Endothelial cell (in vitro differentiated cells): ENCODE data around the gene TSPAN8. TPM values are rescaled to one million over a fixed set of nuclear protein-coding genes. Genes with fewer than 3 reads are reported as not detected.

ENCODE experiments used
- DNase-seq: peaks from one replicate; pipeline ENCODE4 v3.0.0; 2021; ENCODE audit warnings: low spot score
- H3K27ac Mint-ChIP-seq: one replicate; pipeline ENCODE4 v1.8.0; 2021; ENCODE audit warnings: mixed read lengths, inconsistent platforms; ENCODE audit not compliant: unreplicated experiment
- H3K27me3 Mint-ChIP-seq: one replicate; pipeline ENCODE4 v1.8.0; 2021; ENCODE audit warnings: mild to moderate bottlenecking, moderate library complexity, mixed read lengths, inconsistent platforms; ENCODE audit not compliant: unreplicated experiment
- H3K36me3 Mint-ChIP-seq: one replicate; pipeline ENCODE4 v1.8.0; 2021; ENCODE audit warnings: mild to moderate bottlenecking, low read depth, mixed read lengths, inconsistent platforms; ENCODE audit not compliant: unreplicated experiment
- H3K4me1 Mint-ChIP-seq: one replicate; pipeline ENCODE4 v1.8.0; 2021; ENCODE audit warnings: mild to moderate bottlenecking, mixed read lengths, inconsistent platforms; ENCODE audit not compliant: unreplicated experiment
- H3K4me3 Mint-ChIP-seq: one replicate; pipeline ENCODE4 v1.8.0; 2021; ENCODE audit warnings: mild to moderate bottlenecking, mixed read lengths, inconsistent platforms; ENCODE audit not compliant: unreplicated experiment
- H3K9me3 Mint-ChIP-seq: one replicate; pipeline ENCODE4 v1.8.0; 2021; ENCODE audit warnings: mixed read lengths, inconsistent platforms; ENCODE audit not compliant: unreplicated experiment
- CTCF ChIP-seq: fragments of 200-600 bp; sonication (generic); IDR thresholded peaks from one replicate; pipeline ENCODE4 v1.5.0; 2021; ENCODE audit warnings: antibody characterized with exemption; ENCODE audit not compliant: unreplicated experiment
- total RNA-seq: library from RNA; stranded (reverse); fragmentation: NEBNext Ultra II Directional; extraction: Animal tissue kit (Norgen Biotek cat#: 25700); gene quantifications from one replicate; pipeline ENCODE4 v1.2.1, GENCODE V29; 2021; ENCODE audit not compliant: unreplicated experiment

TSPAN8 gene
- total RNA-seq, 1 donor from 2014 or later: not detected

DNA sequence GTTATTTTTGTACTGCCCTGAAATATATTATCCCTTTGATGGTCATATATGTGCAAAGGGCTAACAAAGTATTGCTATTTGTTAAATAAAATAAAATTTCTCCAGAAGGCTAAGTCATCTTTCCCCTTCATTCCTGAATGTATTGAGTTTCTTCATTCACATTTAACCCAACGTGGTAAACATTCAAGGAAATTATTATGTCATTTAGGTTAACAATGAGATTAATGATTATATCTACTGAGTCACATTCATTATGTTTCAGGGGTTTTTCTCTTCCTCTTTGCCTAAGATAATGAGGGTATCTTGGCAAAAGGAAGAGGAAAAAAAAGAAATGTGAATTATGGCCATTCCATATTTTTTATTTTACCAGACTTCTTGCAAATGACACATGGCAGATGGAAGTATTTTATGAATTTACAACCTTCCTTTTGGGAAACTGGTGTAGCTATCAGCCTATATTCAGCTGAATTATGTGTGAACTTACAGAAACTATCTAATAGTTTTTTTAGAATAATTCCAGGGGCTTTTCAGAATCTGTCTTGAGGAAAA, 27.2 kb downstream of the TSPAN8 start:
- Mint-ChIP-seq H3K27me3 (peaks cover 5% of the 10 kb centered on the region), H3K4me3 (no peak overlapping the region), H3K9me3 (no peaks in the 10 kb centered on the region), H3K27ac (no peak overlapping the region), H3K36me3 (no peaks in the 10 kb centered on the region), H3K4me1 (peaks cover 4% of the 10 kb centered on the region)
- no peak for TF ChIP-seq CTCF
- no peak for DNase-seq

- DNase-seq: no peak
- no peak overlapping the region for H3K4me3 Mint-ChIP-seq
- no peak overlapping the region for H3K27ac Mint-ChIP-seq
- TF ChIP-seq CTCF: no peak
- H3K4me1 Mint-ChIP-seq: no peaks in the 10 kb centered on the region
- H3K27me3 Mint-ChIP-seq: peaks cover 5% of the 10 kb centered on the region
- no peaks in the 10 kb centered on the region for H3K9me3 Mint-ChIP-seq
- H3K36me3 Mint-ChIP-seq: no peaks in the 10 kb centered on the region
These were observed 28.4 kb downstream of the TSPAN8 start for GRCh38 chr12:71129364-71129763.

DNA sequence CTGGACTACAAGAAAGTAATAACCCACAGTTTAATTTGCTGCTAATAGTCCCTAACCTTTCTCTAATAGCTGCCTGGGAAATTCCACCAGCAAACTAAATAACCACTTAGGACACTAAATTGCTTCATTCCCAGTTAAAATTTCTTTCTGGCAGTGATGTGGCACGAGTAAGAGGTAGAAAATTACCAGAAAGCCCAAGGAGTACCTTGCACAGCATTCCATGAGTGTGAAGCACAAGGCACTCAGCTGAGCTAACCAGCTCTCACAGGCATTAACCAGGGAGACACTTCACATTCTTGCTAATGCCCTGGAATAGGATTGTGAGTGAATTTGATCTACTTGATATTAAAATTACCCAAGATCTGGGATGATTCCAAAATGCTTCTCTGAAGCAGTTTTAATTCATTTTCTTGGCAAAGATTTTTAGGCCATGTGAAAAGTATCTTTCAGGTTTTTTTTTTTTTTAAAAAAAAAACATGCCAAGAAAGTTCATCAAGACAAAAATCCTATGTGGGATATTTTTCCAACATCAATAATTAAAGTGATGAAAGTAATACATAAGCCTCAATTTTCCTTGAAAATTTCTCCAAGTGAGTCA, 29.5 kb downstream of the TSPAN8 start:
- H3K9me3 Mint-ChIP-seq: no peaks in the 10 kb centered on the region
- no peaks in the 10 kb centered on the region for H3K36me3 Mint-ChIP-seq
- no peak for TF ChIP-seq CTCF
- no peak overlapping the region for H3K4me3 Mint-ChIP-seq
- H3K4me1 Mint-ChIP-seq: no peaks in the 10 kb centered on the region
- no peak overlapping the region for H3K27ac Mint-ChIP-seq
- DNase-seq: no peak
- H3K27me3 Mint-ChIP-seq: peaks cover 3% of the 10 kb centered on the region

DNA sequence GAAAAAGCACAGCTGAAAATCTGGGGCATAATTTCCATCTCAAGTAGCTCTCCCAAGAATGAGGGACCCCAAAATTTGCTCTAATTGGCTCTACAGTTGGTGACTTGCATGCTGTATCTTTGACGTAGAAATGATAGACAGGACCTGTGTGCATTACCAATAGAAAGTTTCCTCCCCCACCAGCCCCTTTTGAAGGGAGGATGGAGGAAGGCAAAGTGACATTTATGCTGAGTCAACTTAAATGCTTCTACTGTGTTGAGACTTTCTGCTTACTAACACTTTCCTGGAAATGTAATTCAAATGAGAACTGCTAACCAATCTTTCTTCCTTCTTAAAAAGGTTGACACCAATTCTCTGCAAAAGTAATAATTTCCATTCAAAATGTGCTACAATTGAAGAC, 31.9 kb downstream of the TSPAN8 start:
- Mint-ChIP-seq H3K4me3 (no peak overlapping the region), H3K4me1 (no peaks in the 10 kb centered on the region), H3K9me3 (no peaks in the 10 kb centered on the region), H3K36me3 (no peaks in the 10 kb centered on the region), H3K27me3 (peaks cover 3% of the 10 kb centered on the region), H3K27ac (no peak overlapping the region)
- no peak for DNase-seq
- no peak for TF ChIP-seq CTCF

- Mint-ChIP-seq H3K4me3 (no peak overlapping the region), H3K36me3 (no peaks in the 10 kb centered on the region), H3K4me1 (no peaks in the 10 kb centered on the region), H3K27ac (no peak overlapping the region), H3K9me3 (no peaks in the 10 kb centered on the region), H3K27me3 (peaks cover 3% of the 10 kb centered on the region)
- DNase-seq: no peak
- no peak for TF ChIP-seq CTCF
These were observed 32.3 kb downstream of the TSPAN8 start for GRCh38 chr12:71125515-71125914.
